Measurements from ENCODE around the gene THEMIS.
"Not testable (repeated sequence)": the region's sequence is repeated elsewhere in the genome, so short reads cannot be mapped to it uniquely, and the experiment has no call there.

Gene THEMIS

DNA sequence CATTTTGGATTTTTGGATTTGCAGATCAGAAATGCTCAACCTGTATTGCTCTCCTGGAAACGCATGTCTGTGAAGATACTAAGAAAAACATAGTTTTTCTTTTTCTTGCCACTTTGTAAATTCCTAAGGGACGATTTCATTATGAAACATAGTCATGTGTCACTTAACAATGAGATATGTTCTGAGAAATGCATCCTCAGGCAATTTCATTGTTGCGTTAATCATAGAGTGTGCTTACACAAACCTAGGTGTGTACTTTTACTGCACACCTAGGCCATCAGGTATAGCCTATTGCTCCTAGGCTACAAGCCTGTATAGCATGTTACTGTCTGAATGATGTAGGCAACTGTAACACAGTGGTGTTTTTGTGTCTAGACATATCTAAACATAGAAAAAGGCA lies 13.4 kb upstream of the THEMIS start:
- DNase-seq: peak; percentile 25

DNA sequence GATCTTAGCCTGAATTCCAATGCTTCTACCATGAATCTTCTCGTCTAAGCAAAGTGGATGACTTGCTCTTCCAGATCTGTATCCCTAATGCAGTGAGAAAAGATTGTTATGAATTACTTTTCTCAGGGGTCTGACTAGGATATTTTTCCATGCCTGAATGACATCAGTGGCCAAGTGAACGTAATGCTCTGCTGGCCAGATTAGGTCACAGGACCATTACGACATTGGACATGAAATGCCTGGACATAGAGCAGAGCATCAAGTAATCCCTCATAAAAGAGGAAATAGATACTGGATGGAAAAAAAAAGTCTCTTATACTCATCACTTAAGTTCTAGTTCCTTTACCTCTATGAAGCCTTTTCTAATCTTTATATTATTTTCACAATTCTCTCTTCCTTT lies 12.1 kb upstream of the THEMIS start:
- no peak for DNase-seq

DNA sequence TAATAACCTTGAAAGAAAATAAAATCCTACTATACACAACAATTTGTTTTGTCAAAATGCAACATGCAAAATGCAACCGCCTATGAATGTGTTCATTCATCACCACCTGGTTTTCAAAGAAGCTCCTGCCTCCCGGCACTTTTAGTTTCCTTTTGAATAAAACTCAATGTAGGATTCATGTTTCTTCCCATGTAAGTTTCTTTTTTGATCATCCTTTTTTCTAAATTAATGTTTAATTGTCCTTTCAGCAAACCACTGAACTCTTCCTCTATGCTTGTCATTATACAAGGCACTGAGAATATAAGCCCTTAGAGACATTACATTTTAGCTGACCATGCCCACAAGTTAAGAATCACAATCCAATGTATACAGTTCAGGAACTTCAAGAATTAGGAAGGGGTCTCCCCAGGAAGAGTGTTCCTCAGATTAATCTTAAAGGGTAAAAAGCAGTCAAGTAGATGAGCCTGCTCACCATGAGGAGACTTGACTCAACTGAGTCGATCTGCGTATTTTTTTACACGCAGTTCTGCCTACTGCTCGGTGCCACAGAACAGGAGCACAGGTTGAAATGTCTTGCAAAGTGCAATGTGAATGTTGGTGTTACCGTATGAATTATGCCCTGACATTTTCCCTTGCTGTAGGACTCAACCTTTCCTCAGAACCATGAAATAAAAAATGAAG lies 7.2 kb upstream of the THEMIS start:
- no peak for DNase-seq

DNA sequence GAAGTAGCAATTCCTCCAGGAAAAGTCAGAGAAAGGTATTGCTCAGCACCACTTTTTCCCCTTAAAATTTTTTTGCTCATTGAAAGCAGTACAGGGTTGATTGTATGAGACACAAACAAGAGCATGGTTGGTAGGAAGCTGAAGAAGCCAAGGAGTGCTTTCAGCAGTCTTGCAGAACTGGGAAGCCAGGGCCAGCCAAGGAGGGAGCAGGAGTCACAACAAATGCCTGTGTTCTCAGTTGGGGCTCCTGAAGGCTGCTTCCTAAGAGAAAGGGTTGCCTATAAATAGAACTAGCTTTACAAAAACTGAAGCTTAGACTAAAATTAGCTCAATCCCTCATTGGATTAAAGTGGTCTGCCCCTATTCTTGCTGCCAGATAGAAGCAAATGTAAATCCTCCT lies 3.3 kb upstream of the THEMIS start:
- no peak for DNase-seq

DNA sequence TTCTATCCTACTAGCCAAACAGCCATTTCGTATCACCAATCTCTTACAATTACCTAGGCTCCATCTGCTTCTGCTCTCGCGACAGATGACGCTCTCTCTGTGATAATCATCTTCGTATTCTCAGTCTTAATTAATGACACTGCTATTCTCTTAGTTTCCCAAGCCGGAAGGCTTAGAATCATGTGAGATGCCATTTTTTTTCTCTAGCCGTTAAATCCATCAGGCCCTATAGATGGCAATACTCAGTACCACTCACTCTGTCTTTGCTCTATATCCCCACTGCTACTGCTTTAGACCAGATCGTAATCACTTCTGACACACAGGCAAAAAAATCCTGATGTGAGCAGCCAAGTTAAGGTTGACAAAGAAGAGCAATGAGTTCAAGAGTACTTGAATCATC lies 2.1 kb upstream of the THEMIS start:
- no peak for DNase-seq

DNA sequence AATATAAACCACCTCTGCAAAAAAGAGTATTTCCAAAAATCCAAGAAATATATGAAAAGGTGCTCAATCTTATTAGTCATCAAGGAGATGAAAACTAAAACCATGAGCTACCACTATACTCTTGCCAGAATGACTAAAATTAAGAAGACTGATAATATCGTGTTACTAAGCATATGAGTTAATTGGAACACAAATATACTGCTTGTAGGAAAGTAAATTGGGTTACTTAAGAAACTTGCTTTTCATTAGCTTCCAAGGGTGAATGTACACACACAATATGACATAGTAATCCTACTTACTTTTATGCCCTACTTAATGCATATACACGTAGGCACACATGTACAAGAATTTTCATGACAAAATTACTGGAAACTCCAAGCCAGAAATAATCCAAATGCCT lies 3.4 kb downstream of the THEMIS start:
- DNase-seq: no peak

DNA sequence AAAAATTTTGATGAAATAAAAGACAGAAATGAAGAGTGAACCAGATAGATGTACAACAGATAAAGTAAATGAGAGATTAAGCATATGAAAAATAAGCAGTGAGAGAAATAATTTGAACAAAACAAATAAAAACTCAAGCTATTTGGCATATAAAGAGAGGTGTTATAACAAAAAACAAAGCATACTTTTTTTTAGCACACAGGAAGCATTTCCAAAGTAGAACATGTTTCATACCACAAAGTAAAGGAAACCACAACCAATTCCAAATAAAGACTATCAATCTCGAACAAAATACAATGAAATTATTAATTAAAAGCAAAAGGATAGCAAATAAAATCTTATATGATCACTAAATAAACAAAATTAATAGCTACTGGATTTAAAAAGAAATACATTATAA lies 6.8 kb downstream of the THEMIS start:
- DNase-seq: no peak

DNA sequence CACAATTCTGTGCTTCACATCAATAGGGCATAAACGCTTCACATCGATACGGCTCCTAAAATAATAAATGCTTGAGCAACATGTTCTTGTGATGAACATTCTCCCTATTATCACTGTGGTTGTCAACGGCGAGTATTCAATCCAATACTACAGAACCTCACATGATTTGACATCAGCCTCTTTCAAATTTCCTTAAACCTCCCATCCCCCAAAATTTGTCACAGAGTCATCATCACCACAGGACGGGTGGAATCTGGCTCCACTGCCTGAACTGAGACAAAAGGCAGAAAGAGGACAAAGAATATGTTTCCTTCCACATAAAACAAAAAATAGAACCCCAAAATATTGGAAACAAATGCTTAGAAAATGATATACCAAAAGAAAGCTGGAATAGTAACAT lies 7.3 kb downstream of the THEMIS start:
- DNase-seq: no peak

DNA sequence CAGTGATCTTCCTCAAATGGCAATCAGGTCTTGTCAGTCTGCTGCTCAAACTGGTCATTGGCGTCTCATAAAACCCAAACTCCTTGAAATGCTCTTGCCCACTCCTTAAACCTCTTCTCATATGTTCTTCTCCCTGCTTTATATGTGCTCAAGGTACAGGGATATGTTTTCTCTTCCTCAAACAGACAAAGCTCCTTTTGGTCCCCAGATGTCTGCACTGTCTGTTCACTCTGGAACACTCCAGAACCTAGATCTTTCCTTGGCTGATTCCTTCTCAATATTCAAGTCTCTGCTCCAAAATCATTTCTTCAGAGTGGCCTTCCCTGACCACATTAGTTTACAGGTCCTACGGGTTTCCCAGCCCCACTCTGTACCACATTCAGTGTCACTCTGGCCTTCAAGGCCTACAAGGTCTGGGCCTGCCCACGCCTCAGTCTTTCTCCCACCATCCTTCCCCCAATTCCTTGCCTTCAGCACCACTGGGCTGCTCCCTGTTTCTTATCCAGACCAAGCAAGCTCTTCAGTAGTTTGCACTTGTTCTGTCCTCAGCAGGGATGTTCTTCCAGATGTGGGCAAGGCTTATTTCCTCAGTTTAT lies 9.0 kb downstream of the THEMIS start:
- no peak for DNase-seq

DNA sequence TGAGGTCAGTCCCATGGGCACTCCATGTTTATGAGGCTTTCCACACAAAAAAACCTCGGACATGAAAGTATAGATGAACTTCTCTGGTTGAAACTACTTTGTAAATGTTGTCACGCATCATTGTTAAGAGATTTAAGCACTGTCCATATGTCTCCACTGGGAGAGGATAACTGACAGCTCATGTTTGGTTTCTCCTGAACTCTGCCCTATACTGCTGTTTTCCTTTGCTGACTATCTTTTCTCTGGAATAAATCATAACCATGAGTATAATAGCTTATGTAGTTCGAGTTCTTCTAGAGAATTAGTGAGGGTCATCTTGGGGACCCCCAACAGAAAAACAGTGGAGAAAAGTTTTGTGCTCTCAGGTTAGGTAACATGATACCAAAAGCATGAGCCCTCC lies 14.3 kb downstream of the THEMIS start:
- no peak for DNase-seq

DNA sequence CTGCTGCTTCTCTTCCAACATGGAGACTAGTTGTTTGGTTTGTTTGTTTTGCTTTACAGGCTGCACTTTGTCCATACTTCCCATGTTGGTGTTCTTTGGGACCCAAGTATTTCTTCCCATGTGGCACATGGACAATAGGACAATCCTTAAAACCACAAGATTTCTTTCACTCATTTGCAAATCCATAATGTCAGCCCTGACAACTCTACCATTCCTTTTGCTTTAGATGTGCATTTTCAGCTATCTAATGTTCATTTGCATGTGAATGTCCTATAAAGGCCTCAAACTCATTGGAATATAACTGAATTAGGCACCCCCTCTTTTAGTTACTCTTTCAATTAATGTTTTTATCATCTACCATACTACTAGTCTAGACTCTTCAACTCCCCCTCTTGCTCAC lies 16.7 kb downstream of the THEMIS start:
- DNase-seq: no peak

DNA sequence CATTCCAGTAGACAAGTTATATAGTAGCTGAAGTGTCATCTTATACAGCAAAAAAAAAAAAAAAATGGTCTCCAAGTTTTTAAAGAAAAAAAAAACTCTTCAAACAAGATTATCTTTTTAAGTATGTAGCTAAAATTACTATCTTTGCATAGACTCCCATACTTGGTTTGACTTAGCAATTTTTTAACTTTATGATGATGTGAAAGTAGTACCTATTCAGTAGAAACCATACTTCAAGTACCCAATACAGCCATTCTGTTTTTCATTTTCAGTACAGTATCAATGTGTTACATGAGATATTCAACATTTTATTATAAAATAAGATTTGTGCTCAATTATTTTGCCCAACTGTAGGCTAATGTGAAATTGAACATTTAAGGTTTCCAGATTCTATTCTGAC lies 18.9 kb downstream of the THEMIS start:
- DNase-seq: not testable (repeated sequence)

DNA sequence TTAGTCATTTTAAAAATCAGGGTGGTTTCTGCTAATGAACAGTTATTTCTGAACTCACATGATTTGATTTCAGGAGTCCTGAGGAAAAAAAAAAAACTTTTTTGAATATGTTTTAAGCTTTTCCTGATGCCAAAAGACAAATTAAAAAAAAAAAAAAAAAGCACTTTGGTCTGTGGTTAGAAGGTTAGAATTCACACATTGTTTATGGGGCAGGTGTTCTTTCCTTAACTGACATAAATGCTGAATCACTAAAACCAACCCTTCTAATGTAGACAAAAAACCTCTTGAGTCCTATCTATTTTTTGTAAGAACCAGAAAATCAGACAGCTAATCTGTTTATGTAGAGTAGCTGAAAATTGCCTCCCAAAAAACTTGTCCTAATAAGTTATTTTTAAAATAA lies 20.4 kb downstream of the THEMIS start:
- DNase-seq: no peak

DNA sequence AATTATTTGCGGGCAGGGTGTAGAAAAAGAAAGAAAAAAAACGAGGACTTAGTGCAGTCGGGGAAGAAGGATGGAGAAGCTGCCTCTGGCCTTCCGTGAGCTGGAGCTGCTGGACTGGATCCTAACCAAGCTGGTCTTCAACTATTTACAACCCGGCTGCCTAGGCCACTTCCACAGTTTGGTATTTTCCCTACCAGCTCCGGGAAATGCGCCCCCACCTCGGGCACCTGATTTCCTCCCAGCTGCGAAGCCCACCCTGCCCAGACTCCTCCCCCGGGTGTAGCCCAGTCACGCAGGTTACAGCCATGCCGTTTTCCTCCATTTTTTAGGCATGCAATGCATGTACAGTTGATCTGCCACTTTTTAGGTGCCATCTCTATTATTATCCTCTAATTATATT lies 21.2 kb downstream of the THEMIS start:
- DNase-seq: peak; percentile 8

DNA sequence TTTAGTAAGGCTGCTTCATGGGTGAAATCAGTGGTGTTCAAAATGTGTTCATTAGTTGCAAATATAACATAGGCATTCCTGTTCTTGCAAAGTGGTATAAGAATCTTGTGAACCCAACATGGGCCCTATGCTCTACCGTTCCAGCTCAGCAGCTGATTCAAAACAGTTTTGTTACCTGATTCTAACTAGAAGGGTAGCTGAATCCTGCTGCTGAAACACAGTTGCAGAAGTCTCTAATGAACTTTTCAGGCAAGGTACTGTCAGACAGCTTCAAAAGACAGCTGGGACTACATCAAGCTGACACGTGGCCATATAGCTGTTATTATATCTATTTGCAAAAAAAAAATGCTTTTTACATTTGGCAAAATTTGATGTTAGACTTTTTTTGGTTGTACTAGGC lies 22.7 kb downstream of the THEMIS start:
- no peak for DNase-seq

DNA sequence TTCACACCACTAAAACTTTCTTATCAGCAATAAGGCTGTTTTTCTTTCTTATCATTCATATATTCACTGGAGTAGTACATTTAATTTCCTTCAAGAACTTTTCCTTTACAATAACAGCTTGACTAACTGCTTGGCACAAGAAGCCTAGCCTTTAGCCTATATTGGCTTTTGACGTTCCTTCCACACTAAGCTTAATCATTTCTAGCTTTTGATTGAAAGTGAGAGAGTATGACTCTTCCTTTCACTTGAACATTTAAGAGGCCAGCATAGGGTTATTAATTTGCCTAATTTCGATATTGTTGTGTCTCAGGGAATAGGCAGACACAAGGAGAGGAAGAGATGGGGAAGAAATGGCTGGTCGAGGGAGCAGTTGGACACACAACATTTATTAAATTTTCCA lies 23.6 kb downstream of the THEMIS start:
- no peak for DNase-seq

DNA sequence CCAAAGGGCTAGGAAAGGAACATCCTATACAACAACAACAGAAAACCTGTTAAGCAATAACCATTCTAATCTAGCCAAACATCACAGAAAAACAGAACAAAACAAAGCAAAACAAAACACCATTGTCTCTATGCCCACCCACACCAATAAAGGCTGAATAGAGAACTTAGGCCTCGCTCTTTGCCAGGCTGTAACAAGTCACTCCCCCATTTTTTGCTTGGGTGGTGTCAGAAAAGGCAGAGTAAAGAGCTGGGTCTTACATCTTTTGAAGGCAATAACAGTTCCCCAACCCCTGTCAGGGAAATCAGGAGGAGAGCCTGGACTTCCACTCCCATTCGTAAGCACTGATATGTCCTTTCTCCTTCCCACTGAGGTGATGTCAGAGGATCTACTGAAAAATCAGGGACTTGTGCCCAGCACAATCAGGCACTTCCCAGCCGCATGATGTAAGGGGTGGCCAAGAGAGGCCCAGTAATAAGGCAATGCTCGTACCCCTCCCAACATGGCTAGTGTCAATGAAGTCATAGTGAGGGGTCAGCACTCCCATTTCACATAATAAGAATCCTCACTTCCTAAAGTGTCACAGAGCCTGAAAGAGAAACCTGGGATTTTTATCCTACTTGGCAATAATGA lies 31.0 kb downstream of the THEMIS start:
- no peak for DNase-seq

DNA sequence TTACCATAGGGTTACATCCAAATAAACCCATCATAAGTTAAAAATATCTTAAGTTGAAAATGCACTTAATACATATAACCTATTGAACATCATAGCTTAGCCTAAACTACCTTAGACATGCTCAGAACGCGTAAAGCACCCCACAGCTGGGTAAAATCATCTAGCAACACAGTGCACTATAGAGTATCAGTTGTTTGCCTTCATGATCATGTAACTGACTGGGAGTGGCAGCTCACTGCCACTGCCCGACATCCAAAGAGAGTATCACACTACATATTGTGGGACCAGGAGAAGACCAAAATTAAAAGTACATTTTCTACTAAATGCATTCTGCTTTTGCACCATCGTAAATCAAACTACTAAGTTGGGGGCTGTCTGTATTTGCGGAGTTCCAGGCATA lies 31.7 kb downstream of the THEMIS start:
- DNase-seq: no peak

DNA sequence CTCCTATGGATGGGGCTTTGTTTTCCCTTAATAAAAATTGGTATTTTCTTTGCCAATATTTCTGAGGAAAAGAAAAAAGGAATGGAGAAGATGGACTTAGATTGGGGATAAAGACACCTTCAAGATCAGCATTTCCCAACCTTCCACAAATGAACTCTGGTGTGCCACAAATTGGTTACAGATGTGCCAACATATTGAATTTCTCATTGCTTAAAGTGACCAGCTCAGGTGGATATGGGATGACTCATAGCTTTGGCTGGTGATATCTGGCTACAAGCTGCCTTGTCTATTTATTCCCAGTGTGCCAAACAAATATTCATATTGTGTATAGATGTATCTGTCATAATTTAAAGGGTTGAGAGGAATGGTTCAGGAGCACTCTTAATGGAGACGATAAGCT lies 32.5 kb downstream of the THEMIS start:
- DNase-seq: peak; percentile 13

DNA sequence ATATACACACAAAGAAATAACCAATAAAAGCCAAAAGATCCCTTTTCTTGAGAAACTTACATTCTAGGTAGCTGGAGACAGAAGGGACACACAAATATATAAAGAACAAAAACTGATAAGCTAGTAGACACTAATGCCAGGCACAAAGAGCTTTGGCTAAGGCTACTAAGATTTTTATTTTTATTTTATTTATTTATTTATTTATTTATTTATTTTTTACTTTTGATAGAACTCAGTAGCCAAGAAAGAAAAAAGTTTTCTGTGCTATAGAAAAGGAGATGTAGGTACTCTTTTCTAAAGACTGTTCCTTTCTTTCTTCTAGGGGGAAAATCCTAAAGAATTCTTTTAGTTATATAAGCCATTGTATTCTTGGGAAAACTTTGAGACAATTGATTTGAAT lies 34.1 kb downstream of the THEMIS start:
- DNase-seq: no peak

DNA sequence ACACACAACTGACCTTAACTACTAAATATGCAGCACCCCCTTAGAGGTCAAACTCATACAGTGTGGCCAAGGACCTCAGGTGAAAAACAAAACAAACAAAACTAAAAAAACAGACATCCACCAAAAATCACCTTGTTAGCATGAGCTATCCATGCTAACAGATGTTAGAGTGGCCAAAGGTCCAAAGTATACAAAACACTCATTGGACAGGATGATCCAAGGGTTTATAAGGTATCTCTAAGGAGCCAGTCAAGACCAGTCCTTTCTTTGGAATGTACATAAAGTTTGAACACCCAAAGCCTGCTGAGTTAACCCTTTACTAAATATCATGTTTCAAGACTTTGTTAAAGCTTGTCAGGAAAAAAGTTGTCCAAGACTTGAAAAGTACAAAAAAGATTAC lies 35.8 kb downstream of the THEMIS start:
- DNase-seq: no peak

DNA sequence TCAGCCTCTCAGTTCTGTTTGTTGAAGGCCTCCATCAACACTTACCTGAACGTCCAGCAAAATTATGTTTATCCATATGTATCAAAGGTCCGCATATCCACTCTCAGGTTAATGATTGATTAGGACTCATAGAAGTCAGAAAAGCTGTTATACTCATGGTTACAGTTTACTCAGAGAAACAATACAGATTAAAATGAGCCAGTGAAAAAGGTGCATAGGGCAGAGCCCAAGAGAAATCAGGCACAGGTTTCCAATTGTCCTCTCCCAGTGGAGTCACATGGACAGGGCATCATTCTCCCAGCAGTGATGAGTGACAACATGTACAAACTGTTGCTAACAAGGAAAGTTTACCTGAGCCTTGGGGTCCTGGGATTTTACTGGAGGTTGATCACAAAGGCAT lies 36.2 kb downstream of the THEMIS start:
- no peak for DNase-seq

DNA sequence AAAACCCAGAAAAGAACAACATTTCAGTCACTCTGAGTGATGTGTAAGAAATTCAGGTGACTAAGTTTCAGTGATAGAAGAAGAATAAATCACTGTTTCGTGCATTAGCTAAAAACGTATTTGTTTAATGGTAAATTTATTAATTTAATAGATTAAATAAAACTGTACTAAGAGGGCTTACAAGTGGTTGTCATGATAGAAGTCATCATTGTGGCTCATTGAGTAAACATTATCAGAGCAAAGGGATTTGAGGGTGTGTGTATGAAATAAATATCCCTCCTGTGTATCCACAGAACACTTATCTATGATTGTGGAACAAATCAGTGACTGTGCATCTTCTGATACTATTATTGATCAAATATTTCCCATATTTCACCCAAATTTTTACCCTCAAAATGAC lies 40.1 kb downstream of the THEMIS start:
- no peak for DNase-seq

DNA sequence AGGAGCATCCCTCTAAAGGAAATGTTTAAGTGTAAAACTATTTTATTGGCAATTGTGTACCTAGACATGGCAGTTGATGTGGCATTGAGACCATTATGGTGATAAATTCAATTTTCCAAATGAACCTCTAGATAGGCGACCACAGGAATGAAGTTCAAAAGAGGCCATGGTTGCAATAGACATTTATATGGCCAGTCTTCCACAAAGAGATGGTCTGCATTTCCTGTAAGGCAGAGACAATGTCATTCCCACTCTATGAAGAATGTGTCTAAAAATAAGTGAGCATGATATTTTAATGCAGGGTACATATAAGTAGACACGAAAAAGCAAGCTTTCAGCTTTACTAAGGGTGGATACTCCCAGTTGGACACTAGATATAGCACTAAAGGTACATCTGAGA lies 40.9 kb downstream of the THEMIS start:
- DNase-seq: no peak

All from EL (cell line).